Liver (tissue), 3 donors: ENCODE results near the gene RTL10.

Source experiments
- CTCF ChIP-seq: fragments of 150-350 bp; IDR thresholded peaks from 2 replicates; pipeline ENCODE4 v1.5.1; 2017; ENCODE audit warnings: improper control_type of control experiment, low read depth, low read length; ENCODE audit not compliant: missing input control
- JUND ChIP-seq, 2 donors: IDR thresholded peaks; 2 replicates each; pipeline ENCODE4 v1.6.1; 2016; ENCODE audit warnings: antibody characterized with exemption in 2 of 2
- RAD21 ChIP-seq, 2 donors: IDR thresholded peaks; 2 replicates each; pipeline ENCODE4 v1.6.1; 2016; ENCODE audit warnings: antibody characterized with exemption in 2 of 2, mild to moderate bottlenecking in 2 of 2
- donor health status: healthy.
- donor health status: healthy.

- no peak for TF ChIP-seq CTCF
- no peak for TF ChIP-seq JUND (IDR thresholded peaks at IDR 0.05)
- TF ChIP-seq RAD21 (IDR thresholded peaks at IDR 0.05) = no peak
Observed at GRCh38 chr22:19884161-19884953, 29.7 kb upstream of the RTL10 start.
